Central memory CD4-positive, alpha-beta T cell (primary cell): ENCODE data around the gene C22orf23.
A peak's percentile ranks its signal among the peaks of the same experiment; 100 is the strongest.

ENCODE experiments used
- DNase-seq: peaks from one replicate; pipeline ENCODE4 v3.0.0; 2022

C22orf23 gene

DNA sequence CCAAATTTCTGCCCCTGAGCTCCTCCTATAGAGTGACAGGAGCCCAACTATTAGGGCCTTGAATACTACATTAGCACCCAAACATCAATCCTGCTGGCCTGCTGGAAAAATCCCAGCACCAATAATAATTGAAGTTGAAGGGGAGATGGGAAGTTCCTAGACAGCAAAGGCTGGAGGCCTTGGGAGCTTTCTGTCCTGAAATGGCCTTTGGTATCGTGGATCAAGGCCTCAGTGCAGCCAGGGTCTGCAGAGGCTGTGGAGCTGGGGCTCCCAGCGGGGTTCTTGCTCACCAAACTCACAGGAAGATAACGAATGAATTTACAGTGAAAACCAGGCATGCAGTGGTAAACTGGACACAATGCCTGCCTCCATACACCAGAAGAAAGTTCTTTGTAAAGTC lies 56.5 kb downstream of the C22orf23 start:
- no peak for DNase-seq

- peak; percentile 51 for DNase-seq
These were observed 57.2 kb downstream of the C22orf23 start for GRCh38 chr22:37896181-37896592.

GRCh38 chr22:37894939-37895670 lies 58.3 kb downstream of the C22orf23 start:
- no peak for DNase-seq

DNA sequence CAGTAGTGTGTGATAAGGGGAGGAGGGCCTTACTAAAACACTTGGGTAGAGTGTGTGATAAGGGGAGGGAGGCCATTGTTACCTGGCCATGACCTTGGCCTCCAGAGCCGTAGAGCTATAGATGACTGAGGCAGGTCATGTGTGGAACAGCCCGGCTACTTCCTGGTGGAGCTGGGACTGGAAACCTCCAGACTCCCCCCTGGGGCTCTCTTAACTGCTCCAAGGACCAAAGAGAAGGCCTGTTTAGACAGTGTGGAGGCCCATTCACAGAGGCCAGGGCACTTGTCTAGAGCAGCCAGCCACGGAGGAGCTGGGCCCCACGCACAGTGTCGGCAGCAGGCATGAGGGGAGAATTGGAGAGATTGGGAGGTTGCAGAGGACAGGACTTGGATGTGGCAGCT lies 59.8 kb downstream of the C22orf23 start:
- DNase-seq, result no peak
